Parathyroid adenoma (tissue), 2 donors: ENCODE results near the gene NDUFA13.

ENCODE experiments used
- H2AFZ ChIP-seq: fragments of 300-600 bp; sonication (generic); one replicate; pipeline ENCODE4 v1.7.0; 2017; ENCODE audit warnings: antibody characterized with exemption, mild to moderate bottlenecking
- H3K27ac ChIP-seq: fragments of 300-600 bp; sonication (generic); one replicate; pipeline ENCODE4 v1.7.0; 2017
- H3K27me3 ChIP-seq: fragments of 300-600 bp; sonication (generic); one replicate; pipeline ENCODE4 v1.7.0; 2017; ENCODE audit warnings: low read length; ENCODE audit not compliant: control insufficient read depth, insufficient read depth
- H3K36me3 ChIP-seq: fragments of 300-600 bp; sonication (generic); one replicate; pipeline ENCODE4 v1.7.0; 2017; ENCODE audit warnings: low read length; ENCODE audit not compliant: control insufficient read depth, insufficient read depth
- H3K4me1 ChIP-seq: fragments of 300-600 bp; sonication (generic); one replicate; pipeline ENCODE4 v1.7.0; 2017; ENCODE audit warnings: control low read depth
- H3K4me2 ChIP-seq: fragments of 300-600 bp; sonication (generic); one replicate; pipeline ENCODE4 v1.7.0; 2017; ENCODE audit warnings: low read length
- H3K4me3 ChIP-seq: fragments of 300-600 bp; sonication (generic); one replicate; pipeline ENCODE4 v1.7.0; 2017; ENCODE audit warnings: low read depth, low read length
- H3K79me2 ChIP-seq: fragments of 300-600 bp; sonication (generic); one replicate; pipeline ENCODE4 v1.7.0; 2017; ENCODE audit warnings: control low read depth
- H3K9ac ChIP-seq: fragments of 300-600 bp; sonication (generic); one replicate; pipeline ENCODE4 v1.7.0; 2017; ENCODE audit warnings: mild to moderate bottlenecking
- H3K9me3 ChIP-seq: fragments of 300-600 bp; sonication (generic); one replicate; pipeline ENCODE4 v1.7.0; 2017; ENCODE audit warnings: low read length; ENCODE audit not compliant: control insufficient read depth
- CTCF ChIP-seq: fragments of 300-600 bp; sonication (generic); IDR thresholded peaks from one replicate; pipeline ENCODE4 v1.7.0; 2017; ENCODE audit warnings: antibody characterized with exemption, mild to moderate bottlenecking
- donor health status: primary hyperparathyroidism.

Gene NDUFA13

GRCh38 chr19:19490214-19490968, 25.6 kb upstream of the NDUFA13 start:
- TF ChIP-seq CTCF = peak; percentile 91
- Histone ChIP-seq H3K9me3 (no peaks in the 10 kb centered on the region), H2AFZ (peak overlapping the region; percentile 85), H3K4me1 (peaks cover 47% of the 10 kb centered on the region), H3K27me3 (no peaks in the 10 kb centered on the region), H3K79me2 (peaks cover 21% of the 10 kb centered on the region), H3K9ac (no peak overlapping the region), H3K4me2 (peak overlapping the region; percentile 8), H3K4me3 (no peak overlapping the region), H3K36me3 (no peaks in the 10 kb centered on the region), H3K27ac (peak overlapping the region; percentile 98)

- Histone ChIP-seq H2AFZ (no peak overlapping the region), H3K27ac (no peak overlapping the region), H3K4me3 (no peak overlapping the region), H3K27me3 (no peaks in the 10 kb centered on the region), H3K4me1 (peaks cover 36% of the 10 kb centered on the region), H3K36me3 (no peaks in the 10 kb centered on the region), H3K4me2 (no peak overlapping the region), H3K79me2 (peaks cover 27% of the 10 kb centered on the region), H3K9ac (no peak overlapping the region), H3K9me3 (no peaks in the 10 kb centered on the region)
- TF ChIP-seq CTCF = no peak
These were observed 24.6 kb upstream of the NDUFA13 start for GRCh38 chr19:19491321-19492025.

GRCh38 chr19:19492026-19492610, 23.9 kb upstream of the NDUFA13 start:
- Histone ChIP-seq H3K4me2 (no peak overlapping the region), H3K9me3 (no peaks in the 10 kb centered on the region), H3K27ac (no peak overlapping the region), H3K9ac (no peak overlapping the region), H3K36me3 (no peaks in the 10 kb centered on the region), H3K27me3 (no peaks in the 10 kb centered on the region), H3K79me2 (peaks cover 30% of the 10 kb centered on the region), H3K4me1 (peaks cover 29% of the 10 kb centered on the region), H2AFZ (no peak overlapping the region), H3K4me3 (no peak overlapping the region)
- no peak for TF ChIP-seq CTCF

DNA sequence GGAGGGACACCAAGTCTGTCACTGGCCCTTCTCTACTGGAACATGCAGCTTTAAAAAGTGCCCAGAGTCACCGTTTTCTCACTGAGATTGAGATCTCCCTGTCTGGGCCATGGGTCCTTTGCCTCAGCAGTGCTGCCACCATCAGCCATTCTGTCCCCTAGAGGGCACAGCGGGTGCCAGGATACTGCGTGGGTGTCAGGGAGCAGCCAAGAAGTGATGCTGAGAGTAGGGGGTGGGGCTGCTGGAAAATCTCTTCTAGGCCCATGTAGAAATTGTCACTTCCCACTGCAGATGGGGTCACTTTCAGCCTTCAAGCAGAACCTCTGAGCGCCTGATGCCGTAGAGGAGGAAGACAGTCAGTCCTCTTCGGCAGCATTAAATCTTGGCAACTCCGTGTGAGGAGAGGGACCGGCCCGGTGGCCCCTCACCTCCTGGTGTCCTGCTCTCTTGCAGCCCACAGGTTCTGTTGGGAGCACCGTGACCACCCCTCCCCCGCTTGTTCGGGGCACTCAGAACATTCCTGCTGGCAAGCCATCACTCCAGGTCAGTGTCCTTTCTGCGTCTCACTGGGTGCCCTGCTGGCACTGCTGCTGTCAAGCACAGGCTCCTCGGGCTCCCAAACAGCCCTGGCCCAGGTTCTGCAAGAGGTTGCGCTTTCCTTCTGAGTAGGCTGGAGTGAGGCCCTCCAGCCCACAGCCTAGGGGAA, 22.0 kb upstream of the NDUFA13 start:
- Histone ChIP-seq H3K36me3 (no peaks in the 10 kb centered on the region), H3K9ac (no peak overlapping the region), H3K4me3 (no peak overlapping the region), H3K27me3 (no peaks in the 10 kb centered on the region), H3K4me1 (peaks cover 12% of the 10 kb centered on the region), H3K79me2 (peaks cover 43% of the 10 kb centered on the region), H3K4me2 (no peak overlapping the region), H2AFZ (no peak overlapping the region), H3K9me3 (no peaks in the 10 kb centered on the region), H3K27ac (no peak overlapping the region)
- TF ChIP-seq CTCF = no peak
